Smooth muscle cell (in vitro differentiated cells): ENCODE measurements around the gene CCDC92B. TPM values are rescaled to one million over a fixed set of nuclear protein-coding genes. Genes with fewer than 3 reads are reported as not detected.

Experiments used
- DNase-seq: peaks from one replicate; lab custom pipeline; 2025; ENCODE audit not compliant: unreplicated experiment; lab: John Stamatoyannopoulos, UW
- H2AFZ ChIP-seq: fragments of 200-600 bp; sonication (generic); 2 replicates; pipeline ENCODE4 v1.6.0; 2016; ENCODE audit warnings: antibody characterized with exemption, low read depth, mild to moderate bottlenecking
- H3F3A ChIP-seq: fragments of 200-600 bp; sonication (generic); 2 replicates; pipeline ENCODE4 v1.6.0; 2017; ENCODE audit warnings: antibody characterized with exemption, low read depth
- H3K27ac ChIP-seq: fragments of 200-600 bp; sonication (generic); 2 replicates; pipeline ENCODE4 v1.5.1; 2016; ENCODE audit warnings: low read depth, mild to moderate bottlenecking
- H3K27me3 ChIP-seq: fragments of 200-600 bp; sonication (generic); 2 replicates; pipeline ENCODE4 v1.6.1; 2016; ENCODE audit warnings: low read depth, mild to moderate bottlenecking
- H3K36me3 ChIP-seq: fragments of 200-600 bp; sonication (generic); 2 replicates; pipeline ENCODE4 v1.5.1; 2016; ENCODE audit warnings: low read depth
- H3K4me1 ChIP-seq: fragments of 200-600 bp; sonication (generic); 2 replicates; pipeline ENCODE4 v1.5.1; 2016; ENCODE audit warnings: low read depth
- H3K4me2 ChIP-seq: fragments of 200-600 bp; sonication (generic); 2 replicates; pipeline ENCODE4 v1.6.0; 2016; ENCODE audit warnings: mild to moderate bottlenecking
- H3K4me3 ChIP-seq: fragments of 200-600 bp; sonication (generic); 2 replicates; pipeline ENCODE4 v1.5.1; 2016; ENCODE audit warnings: mild to moderate bottlenecking
- H3K79me2 ChIP-seq: fragments of 200-600 bp; sonication (generic); 2 replicates; pipeline ENCODE4 v1.6.0; 2016; ENCODE audit warnings: low read depth, mild to moderate bottlenecking
- H3K9ac ChIP-seq: fragments of 200-600 bp; sonication (generic); 2 replicates; pipeline ENCODE4 v1.6.0; 2016; ENCODE audit warnings: low read depth
- H3K9me3 ChIP-seq: fragments of 200-600 bp; sonication (generic); replicated peaks from 2 replicates; pipeline ENCODE4 v1.5.1; 2016; ENCODE audit warnings: low read depth
- H4K20me1 ChIP-seq: fragments of 200-600 bp; sonication (generic); 2 replicates; pipeline ENCODE4 v1.6.0; 2016; ENCODE audit warnings: low read depth
- CTCF ChIP-seq: fragments of 200-600 bp; sonication (generic); IDR thresholded peaks from 2 replicates; pipeline ENCODE4 v1.5.1; 2017; ENCODE audit warnings: borderline replicate concordance, mild to moderate bottlenecking, antibody characterized with exemption; ENCODE audit not compliant: insufficient read depth, poor library complexity, severe bottlenecking
- WGBS: methylation state at CpG from one replicate; pipeline ENCODE4 v1.1.7; 2016; ENCODE audit warnings: low lambda C conversion rate; 5-methylcytosine and 5-hydroxymethylcytosine counted together
- polyA plus RNA-seq: library from polyadenylated mRNA; unstranded; fragments of >200 nt; fragmentation: Nextera tagmentation; extraction: Ambion mirVana; gene quantifications from 2 replicates; pipeline ENCODE4 v1.2.1, GENCODE V29; 2016
- total RNA-seq: library from RNA; depleted of rRNA; stranded (reverse); fragments of >200 nt; gene quantifications from 2 replicates; pipeline ENCODE4 v1.2.3, GENCODE V29; 2014

CCDC92B gene
- total and polyA plus RNA-seq, 2 experiments from 2014 or later: not detected

- Histone ChIP-seq H3K4me3 (no peak overlapping the region), H3K27me3 (no peaks in the 10 kb centered on the region), H3K4me2 (no peak overlapping the region), H3K9ac (no peak overlapping the region), H3K4me1 (peaks cover 20% of the 10 kb centered on the region), H3K27ac (no peak overlapping the region), H3K79me2 (peaks cover 27% of the 10 kb centered on the region), H3F3A (no peaks in the 10 kb centered on the region), H3K9me3 (no peaks in the 10 kb centered on the region), H2AFZ (no peak overlapping the region), H4K20me1 (peaks cover 20% of the 10 kb centered on the region), H3K36me3 (no peaks in the 10 kb centered on the region)
- no peak for DNase-seq
- 96% methylated on average over 9 of the region's 9 CpGs for WGBS
- TF ChIP-seq CTCF: no peak
Measured at GRCh38 chr17:2713881-2714280, 35.6 kb downstream of the CCDC92B start.

- H3F3A ChIP-seq: no peaks in the 10 kb centered on the region
- no peak for TF ChIP-seq CTCF
- H3K9ac ChIP-seq: no peak overlapping the region
- no peaks in the 10 kb centered on the region for H3K9me3 ChIP-seq
- peak overlapping the region; percentile 89 for H2AFZ ChIP-seq
- H4K20me1 ChIP-seq: peaks cover 33% of the 10 kb centered on the region
- peaks cover 20% of the 10 kb centered on the region for H3K4me1 ChIP-seq
- peaks cover 41% of the 10 kb centered on the region for H3K79me2 ChIP-seq
- no peak overlapping the region for H3K27ac ChIP-seq
- no peaks in the 10 kb centered on the region for H3K36me3 ChIP-seq
- peak overlapping the region; percentile 79 for H3K4me3 ChIP-seq
- DNase-seq: no peak
- 84% methylated on average over 36 of the region's 36 CpGs for WGBS
- no peaks in the 10 kb centered on the region for H3K27me3 ChIP-seq
- peak overlapping the region; percentile 99 for H3K4me2 ChIP-seq
Measured at GRCh38 chr17:2712300-2713043, 37.0 kb downstream of the CCDC92B start.

GRCh38 chr17:2711608-2712299 is 37.7 kb downstream of the CCDC92B start, which contains the start of gene CLUH:
TSS of gene CLUH (minus strand) at chr17:2711764. CDS start at chr17:2711661, 103 bp downstream.
- Histone ChIP-seq H3F3A (no peaks in the 10 kb centered on the region), H3K9me3 (no peaks in the 10 kb centered on the region), H3K27ac (no peak within 1 kb of the TSS), H3K9ac (peak within 1 kb of the TSS; percentile 80), H3K4me3 (peak within 1 kb of the TSS; percentile 79), H3K4me1 (peaks cover 20% of the 10 kb centered on the region), H3K4me2 (peak within 1 kb of the TSS; percentile 99), H3K79me2 (peaks cover 49% of the 10 kb centered on the region), H3K36me3 (no peaks in the 10 kb centered on the region), H4K20me1 (peaks cover 40% of the 10 kb centered on the region), H3K27me3 (no peaks in the 10 kb centered on the region), H2AFZ (peak within 1 kb of the TSS; percentile 89)
- DNase-seq: peak; percentile 83
- no peak for TF ChIP-seq CTCF
- 10% methylated on average over 70 of the region's 76 CpGs for WGBS
